GM18907 (cell line): Measurements from ENCODE around the gene NUDT8.
"Not testable (repeated sequence)": the region's sequence is repeated elsewhere in the genome, so short reads cannot be mapped to it uniquely, and the experiment has no call there.

Experiments used
- ATAC-seq: cut with Tn5 transposase; IDR thresholded peaks from one replicate; pipeline ENCODE4 v1.9.1; 2021; ENCODE audit warnings: mild to moderate bottlenecking, moderate library complexity; ENCODE audit not compliant: unreplicated experiment

NUDT8 gene

GRCh38 chr11:67644042-67644441 lies 14.3 kb upstream of the NUDT8 start:
- ATAC-seq, result no peak

DNA sequence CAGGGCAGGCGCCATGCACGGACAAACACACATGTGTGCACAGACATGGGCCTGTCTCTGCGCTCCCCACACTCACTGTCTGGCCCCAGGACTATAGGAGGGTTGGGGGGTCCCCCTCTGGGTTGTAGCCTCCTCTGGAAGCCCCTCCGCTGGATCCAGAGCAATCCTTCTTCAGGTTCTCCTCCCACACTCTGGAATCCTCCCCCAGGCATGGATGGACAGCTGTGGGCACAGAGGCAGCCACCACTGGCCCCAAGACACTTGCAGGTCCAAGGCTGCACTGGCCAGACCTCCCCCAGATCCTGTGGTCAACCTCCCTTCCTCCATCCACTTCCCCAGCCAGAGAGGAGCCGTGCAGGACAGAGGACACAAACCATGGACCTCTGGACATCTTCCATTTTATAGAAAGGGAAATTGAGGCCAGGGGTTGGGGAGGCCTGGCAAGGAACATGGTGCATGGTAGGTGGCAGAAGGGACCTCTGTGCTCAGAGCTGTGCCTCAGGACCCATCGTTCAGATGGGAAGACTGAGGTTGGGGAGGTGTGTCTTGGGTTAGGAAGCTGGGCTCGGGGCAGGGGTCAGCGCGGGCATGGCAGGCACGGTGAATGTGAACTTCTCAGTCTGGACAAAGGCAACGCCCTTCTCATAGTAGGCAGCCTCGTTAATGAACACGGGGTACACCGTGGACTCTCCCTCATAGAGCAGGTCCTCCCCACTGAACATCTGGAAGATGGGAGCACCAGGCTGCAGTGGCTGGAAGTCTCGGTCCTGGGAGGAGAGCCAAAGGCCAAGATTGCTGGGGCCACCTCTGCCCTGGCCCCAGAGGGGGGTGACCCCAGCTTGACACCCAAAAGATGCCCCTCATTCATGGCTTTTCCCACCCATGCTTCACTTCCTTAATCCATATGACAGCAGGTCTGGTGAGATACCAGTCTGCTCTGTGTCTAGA lies 12.7 kb upstream of the NUDT8 start:
- ATAC-seq, result no peak

DNA sequence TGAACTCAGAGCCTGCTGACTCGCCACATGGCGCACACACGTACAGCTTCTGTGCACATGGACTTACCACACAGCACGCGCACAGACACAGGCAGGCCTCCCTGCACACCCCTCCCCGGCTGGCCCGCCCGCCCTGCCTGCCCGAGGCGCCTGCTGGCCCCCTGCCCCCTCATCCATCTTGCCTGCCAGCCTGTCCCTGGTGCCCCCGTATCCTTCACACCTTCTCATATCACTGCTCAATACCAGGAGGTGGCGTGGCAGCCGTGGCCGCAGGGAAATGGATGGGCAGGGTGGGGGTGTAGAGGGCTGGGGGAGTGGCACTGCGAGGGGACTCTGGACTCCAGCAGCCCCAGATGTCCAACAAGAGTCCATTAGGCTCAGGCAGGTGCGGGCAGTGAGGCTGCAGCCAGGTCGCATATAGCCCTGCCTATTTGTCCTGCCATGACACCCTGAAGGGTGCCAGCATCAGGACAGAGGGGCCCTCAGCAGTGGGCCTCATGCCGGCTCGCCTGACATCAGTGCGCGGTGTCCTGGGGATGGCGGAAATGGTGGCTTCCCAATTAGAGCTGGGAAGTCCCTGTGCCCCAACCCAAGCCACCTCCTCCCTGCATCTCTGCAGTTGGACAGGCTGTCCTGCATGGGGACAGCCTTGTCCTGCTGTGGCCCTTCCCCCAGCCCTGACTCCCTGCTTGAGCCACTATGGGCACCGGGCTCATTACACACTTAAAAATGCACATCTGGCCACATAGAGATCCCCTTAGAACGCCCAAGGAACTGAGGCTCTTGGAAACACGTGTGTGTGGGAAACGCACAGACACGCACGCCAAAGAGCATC lies 11.8 kb upstream of the NUDT8 start:
- ATAC-seq, result no peak

DNA sequence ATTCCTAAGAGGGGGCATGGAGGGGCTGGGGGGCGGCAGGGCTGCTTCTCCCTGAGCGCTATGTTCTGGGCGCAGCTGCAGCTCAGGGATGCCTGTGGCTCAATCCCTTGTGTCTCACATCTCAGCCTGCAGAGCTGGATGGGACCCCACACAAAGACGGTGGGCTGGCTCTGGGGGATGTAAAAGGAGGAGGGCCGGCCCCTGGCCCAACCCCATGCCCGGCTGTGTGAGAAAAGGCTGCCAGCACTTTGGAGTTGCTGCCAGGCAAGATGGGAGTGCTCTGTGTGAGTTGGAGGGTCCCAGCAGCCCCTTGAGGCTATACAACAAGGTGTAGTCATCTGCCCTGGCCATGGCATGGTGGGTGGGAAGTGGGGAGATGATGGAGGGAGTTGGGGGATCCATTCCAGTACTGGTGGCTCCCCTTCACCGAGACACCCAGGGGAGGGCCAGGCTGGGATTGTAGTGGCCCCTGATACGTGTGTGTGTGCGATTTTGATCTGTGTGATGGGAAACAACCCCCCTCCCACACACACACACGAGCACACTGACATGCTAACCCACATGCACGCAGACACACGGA lies 11.1 kb upstream of the NUDT8 start:
- ATAC-seq, result no peak

DNA sequence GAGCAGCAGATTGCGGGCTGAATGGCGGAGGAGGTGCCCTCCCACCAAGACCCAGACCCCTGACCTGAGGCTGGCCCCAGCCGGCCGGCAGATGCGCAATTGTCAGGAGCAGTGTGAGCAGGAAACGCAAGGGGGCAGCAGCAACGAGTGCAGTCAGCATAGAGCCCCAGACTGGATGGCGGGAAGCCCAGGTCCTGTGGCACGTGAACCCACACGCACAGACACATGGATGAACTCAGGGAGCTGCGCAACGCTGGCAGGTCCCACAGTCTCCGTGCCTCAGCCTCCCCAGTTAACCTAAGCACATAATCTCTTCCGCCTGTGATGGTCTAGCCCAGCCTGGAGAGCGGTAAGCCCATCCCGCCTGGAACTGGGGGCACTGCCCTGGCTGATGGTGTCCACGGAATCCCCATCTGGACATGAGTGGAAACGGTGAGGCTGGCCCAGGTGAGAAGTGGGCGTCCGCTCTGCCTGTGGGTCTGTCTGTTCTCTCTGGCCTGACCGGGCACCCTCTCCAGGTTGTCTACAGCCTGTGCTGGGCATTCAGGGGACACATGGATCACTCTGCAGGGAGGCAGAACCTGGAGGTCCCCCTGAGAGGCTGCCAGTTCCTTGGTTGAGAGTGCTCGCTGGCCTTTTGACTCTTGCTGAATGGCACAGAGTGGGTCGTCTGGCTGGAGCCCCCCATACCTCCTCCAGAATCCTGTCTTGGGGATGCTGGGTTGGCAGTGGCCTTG lies 10.5 kb upstream of the NUDT8 start:
- no peak for ATAC-seq

DNA sequence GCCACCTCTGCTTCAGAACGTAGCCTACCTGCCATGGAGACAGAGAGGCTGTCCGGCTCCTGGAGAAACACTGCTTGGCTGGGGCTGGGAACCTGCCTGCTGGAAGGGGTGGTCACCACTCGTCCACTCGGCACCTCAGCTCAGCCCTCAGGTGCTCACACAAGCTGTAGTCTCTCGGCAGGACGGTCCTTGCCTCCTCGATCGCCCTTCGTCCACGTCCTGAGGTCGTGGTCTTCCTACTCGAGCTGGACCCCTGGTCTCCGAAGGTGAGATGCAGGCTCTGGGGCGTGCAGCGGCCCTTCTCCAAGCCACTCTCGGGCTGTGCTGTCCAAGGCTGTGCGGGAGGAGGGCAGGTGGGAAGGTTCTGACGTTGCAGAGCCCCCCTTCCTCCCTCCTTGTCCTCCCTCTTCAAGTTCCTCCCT lies 9.7 kb upstream of the NUDT8 start, which contains the start of gene TBX10:
Gene TBX10, minus strand, starts transcription at position 326 of the 422 bp plus-strand sequence. Its CDS starts 291 bp downstream, at position 35.
- ATAC-seq, result no peak

DNA sequence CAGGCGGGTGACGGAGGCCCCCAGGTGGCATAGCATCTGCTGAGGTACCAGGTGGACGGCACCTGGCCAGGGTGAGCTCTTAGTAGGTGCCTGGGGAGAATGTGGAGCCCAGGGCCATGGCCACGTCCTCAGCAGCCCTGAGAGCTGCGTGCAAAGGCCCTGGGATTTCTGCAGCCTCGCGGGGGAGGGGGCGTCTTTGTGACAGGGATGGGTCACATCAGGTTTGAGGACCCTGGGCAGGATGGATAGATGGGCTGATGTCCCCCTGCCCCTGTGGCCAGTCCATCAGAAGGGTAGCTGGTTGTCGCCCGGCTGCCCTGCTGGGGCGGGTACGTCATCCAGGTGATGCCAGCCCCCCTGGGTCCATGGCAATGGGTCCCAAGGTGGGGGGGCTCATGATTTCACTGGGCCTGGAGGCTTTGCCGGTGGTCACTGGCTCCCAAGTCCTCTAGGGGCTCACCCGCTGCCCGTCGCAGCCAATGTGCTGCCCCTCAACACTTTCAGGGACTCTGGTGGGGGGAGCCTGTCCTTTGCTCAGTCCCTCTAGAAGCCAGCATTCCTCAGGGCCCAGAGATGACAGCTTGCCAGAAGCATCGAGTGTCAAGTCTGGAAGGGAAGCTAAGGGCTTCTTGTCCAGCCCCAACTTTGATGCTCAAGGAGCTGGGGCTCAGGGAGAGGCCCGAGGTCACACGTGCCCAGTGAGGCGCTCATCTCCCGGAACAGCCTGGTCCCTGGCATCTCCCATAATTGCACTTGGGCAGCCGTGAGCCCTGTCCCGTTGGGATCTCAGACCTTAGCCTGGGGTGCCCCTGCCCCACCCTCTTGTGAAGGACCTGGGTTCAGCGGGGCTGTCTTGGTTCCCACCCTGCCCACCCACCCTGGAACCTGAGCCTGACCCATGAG lies 9.0 kb upstream of the NUDT8 start:
- ATAC-seq, result no peak

GRCh38 chr11:67637441-67637840 lies 7.7 kb upstream of the NUDT8 start:
- not testable (repeated sequence) for ATAC-seq

DNA sequence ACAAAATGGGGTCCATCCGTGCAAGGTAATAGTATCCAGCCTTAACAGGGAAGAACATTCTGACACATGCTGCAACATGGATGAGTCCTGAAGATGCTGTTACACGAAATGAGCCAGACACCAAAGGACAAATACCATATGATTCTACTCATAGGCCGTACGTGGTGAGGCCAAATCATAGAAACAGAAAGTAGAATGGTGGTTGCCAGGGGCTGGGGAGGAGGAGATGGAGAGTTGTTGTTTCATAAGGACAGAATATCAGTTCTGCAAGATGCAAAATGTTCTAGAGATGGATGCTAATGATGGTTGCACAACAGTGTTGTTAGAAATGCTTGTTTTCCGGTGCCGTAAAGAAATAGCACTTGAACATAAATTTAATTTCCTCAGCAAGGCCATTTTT lies 7.2 kb upstream of the NUDT8 start:
- ATAC-seq, result no peak

DNA sequence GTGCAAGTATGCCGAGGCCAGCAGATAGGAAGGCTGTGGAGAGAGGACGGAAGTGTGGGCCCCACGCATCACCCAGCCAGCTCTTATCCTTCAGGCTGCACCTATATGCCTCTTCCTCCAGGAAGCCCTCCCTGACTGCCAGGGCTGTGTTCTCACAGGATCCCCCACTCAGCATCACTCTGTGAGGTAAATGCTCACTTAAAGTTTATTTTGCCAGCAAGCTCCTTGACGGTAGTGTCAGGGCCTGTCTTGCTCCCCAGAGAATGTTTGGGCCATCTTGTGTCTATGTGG lies 5.4 kb upstream of the NUDT8 start:
- ATAC-seq, result no peak

- no peak for ATAC-seq
Observed at GRCh38 chr11:67634366-67635230, 4.9 kb upstream of the NUDT8 start.

- no peak for ATAC-seq
Observed at GRCh38 chr11:67633758-67634365, 4.1 kb upstream of the NUDT8 start.

- ATAC-seq, result no peak
Observed at GRCh38 chr11:67632982-67633755, 3.4 kb upstream of the NUDT8 start.

DNA sequence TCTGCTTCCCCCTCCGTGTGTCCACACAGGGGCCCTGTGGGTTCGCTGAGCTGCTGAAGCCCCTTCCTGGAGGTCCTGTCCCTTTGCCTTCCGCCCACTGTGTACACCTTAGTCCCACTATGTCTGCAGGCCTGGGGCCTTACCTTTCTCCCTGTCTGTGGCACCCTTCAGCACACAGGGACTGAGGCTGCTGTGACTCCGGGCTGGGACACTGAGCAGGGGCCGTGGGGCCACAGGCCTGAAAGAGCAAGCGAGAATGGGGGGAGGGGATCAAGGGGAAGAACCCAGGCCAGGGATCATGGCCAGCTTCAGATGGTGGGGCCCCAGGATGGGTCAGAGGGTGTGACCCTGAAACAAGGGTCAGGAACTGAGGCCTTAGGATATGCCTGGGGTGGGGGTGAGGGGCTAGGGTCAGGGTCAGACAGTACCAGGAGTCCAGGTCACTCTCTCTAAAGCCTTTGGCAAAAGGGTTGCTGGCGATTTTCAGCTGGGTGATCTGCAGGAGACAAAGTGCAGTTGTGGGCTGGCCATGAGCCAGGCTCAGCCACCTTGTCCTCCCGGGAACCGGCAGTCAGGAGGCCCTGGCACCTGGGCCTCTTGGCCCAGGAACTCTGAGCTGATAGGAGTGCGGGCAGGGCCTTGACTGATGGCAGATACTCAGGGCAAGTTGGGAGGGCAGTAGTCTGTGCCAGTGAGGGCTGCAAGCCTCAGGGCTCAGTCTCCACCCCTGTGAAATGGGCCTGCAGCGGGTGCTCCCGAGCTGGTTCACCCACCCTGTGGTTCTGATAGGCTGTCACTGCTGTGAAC lies 2.6 kb upstream of the NUDT8 start:
- no peak for ATAC-seq

GRCh38 chr11:67631853-67632174 lies 2.1 kb upstream of the NUDT8 start:
- no peak for ATAC-seq

DNA sequence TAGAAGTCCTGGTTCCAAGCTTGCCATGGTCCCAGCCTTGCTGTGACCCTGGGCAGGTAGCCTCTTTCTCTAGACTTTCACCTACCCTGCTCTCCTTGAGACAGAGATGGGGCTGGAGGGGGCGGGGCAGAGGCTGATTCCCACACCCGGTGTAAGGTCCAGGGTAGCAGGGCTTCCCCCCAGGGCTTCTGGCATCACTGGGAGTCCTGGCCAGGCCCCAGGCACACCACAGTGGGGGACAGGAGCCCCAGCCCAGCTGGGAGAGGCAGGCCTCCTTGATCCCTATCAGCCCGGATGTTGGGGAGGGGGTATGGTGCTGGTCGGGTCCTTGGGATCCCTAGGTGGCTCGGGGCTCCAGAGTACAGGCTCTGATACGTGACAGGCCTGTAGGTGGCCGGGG lies 1.7 kb upstream of the NUDT8 start:
- no peak for ATAC-seq

GRCh38 chr11:67630943-67631331 lies 1.2 kb upstream of the NUDT8 start:
- no peak for ATAC-seq
